Epithelial cell of proximal tubule (primary cell): ENCODE results near the gene KATNAL2. TPM values are rescaled to one million over a fixed set of nuclear protein-coding genes. Genes with fewer than 3 reads are reported as not detected.

Source experiments
- DNase-seq: peaks from one replicate; pipeline ENCODE4 v3.0.0-alpha.2; 2011; ENCODE audit warnings: low read depth
- H3K4me3 ChIP-seq: 2 replicates; pipeline ENCODE4 v1.5.1; 2011; ENCODE audit warnings: low read depth, mild to moderate bottlenecking, low read length
- total RNA-seq: library from RNA; depleted of rRNA; stranded (reverse); fragments of >200 nt; gene quantifications from 2 replicates; pipeline ENCODE4 v1.2.3, GENCODE V29; 2015
- TF ChIP-seq, protein P1 (sequence below): conservative IDR thresholded peaks from 2 replicates; pipeline ENCODE4 v1.5.1; 2012; ENCODE audit warnings: low read depth, mild to moderate bottlenecking, low read length

The KATNAL2 gene
- total RNA-seq, 1 donor from 2014 or later = 0.06 TPM

GRCh38 chr18:46910856-46911255, 6.5 kb upstream of the KATNAL2 start:
- DNase-seq = no peak
- TF ChIP-seq, protein P1, sequence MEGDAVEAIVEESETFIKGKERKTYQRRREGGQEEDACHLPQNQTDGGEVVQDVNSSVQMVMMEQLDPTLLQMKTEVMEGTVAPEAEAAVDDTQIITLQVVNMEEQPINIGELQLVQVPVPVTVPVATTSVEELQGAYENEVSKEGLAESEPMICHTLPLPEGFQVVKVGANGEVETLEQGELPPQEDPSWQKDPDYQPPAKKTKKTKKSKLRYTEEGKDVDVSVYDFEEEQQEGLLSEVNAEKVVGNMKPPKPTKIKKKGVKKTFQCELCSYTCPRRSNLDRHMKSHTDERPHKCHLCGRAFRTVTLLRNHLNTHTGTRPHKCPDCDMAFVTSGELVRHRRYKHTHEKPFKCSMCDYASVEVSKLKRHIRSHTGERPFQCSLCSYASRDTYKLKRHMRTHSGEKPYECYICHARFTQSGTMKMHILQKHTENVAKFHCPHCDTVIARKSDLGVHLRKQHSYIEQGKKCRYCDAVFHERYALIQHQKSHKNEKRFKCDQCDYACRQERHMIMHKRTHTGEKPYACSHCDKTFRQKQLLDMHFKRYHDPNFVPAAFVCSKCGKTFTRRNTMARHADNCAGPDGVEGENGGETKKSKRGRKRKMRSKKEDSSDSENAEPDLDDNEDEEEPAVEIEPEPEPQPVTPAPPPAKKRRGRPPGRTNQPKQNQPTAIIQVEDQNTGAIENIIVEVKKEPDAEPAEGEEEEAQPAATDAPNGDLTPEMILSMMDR = no peak
- H3K4me3 ChIP-seq = no peak overlapping the region

GRCh38 chr18:46915800-46916550, 1.4 kb upstream of the KATNAL2 start:
- DNase-seq = no peak
- peak overlapping the region; percentile 65 for H3K4me3 ChIP-seq
- TF ChIP-seq, protein P1 = no peak

- peak overlapping the region; percentile 65 for H3K4me3 ChIP-seq
- TF ChIP-seq, protein P1 = no peak
- no peak for DNase-seq
Measured at GRCh38 chr18:46916551-46917107, 773 bp upstream of the KATNAL2 start.

- TF ChIP-seq, protein P1 = no peak
- DNase-seq = no peak
- H3K4me3 ChIP-seq = peak overlapping the region; percentile 65
Measured at GRCh38 chr18:46917803-46918600, 600 bp downstream of the KATNAL2 start.

DNA sequence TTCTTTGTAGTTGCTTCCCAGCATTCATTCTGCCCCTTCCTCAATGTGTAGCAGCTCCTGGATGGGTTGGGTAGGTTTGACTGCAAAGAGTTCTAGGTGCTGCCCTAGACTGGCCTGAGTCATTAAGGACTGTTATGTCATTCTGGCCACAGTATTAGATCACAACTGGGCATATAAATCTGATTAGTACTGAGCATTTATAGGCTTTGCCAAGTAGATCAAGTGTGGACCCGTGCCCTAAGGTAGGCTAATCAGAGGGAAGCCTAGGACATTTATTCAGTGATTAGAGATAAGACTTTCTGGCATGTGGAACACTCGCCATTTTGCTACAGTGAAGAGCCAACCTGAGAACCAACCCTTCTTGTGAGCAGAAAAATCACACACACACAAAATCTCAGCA, 2.7 kb downstream of the KATNAL2 start:
- no peak overlapping the region for H3K4me3 ChIP-seq
- no peak for DNase-seq
- TF ChIP-seq, protein P1 = no peak

GRCh38 chr18:46920653-46921052, 3.3 kb downstream of the KATNAL2 start:
- TF ChIP-seq, protein P1 = no peak
- no peak for DNase-seq
- no peak overlapping the region for H3K4me3 ChIP-seq
